Liver (tissue), 9 donors: Measurements from ENCODE around the gene NCOA4. TPM values are rescaled to one million over a fixed set of nuclear protein-coding genes. Genes with fewer than 3 reads are reported as not detected.

Experiments
- DNase-seq: peaks from one replicate; pipeline ENCODE4 v3.0.0-alpha.2; 2017; ENCODE audit warnings: low spot score
- H3K27ac ChIP-seq, 2 donors: one replicate each; pipeline ENCODE4 v1.7.0; 2013; ENCODE audit warnings: inconsistent platforms in 2 of 2, low read length in 2 of 2, control low read depth in 1 of 2, low read depth in 1 of 2, mild to moderate bottlenecking in 1 of 2
- H3K27me3 ChIP-seq, 4 donors: one replicate each; pipeline versions ENCODE4 v1.6.1 to v1.7.0; 2013; ENCODE audit warnings: low read length in 3 of 4, inconsistent platforms in 1 of 4, mild to moderate bottlenecking in 1 of 4, moderate library complexity in 1 of 4; ENCODE audit not compliant: control insufficient read depth in 4 of 4, insufficient read depth in 4 of 4
- H3K36me3 ChIP-seq, 4 donors: one replicate each; pipeline versions ENCODE4 v1.6.1 to v1.7.0; 2013; ENCODE audit warnings: low read length in 3 of 4, mild to moderate bottlenecking in 3 of 4, low read depth in 1 of 4, moderate library complexity in 1 of 4; ENCODE audit not compliant: control insufficient read depth in 4 of 4, insufficient read depth in 3 of 4
- H3K4me1 ChIP-seq, 4 donors: one replicate each; pipeline versions ENCODE4 v1.6.1 to v1.7.0; 2013; ENCODE audit warnings: low read length in 3 of 4, mild to moderate bottlenecking in 3 of 4, moderate library complexity in 1 of 4; ENCODE audit not compliant: control insufficient read depth in 4 of 4, insufficient read depth in 4 of 4
- H3K4me3 ChIP-seq, 3 donors: one replicate each; pipeline versions ENCODE4 v1.6.1 to v1.7.0; 2013; ENCODE audit warnings: low read length in 3 of 3, control low read depth in 1 of 3, low read depth in 1 of 3, mild to moderate bottlenecking in 1 of 3
- H3K9ac ChIP-seq, 2 donors: one replicate each; pipeline ENCODE4 v1.7.0; 2013; ENCODE audit warnings: low read length in 2 of 2, mild to moderate bottlenecking in 2 of 2, moderate library complexity in 2 of 2, control low read depth in 1 of 2, low read depth in 1 of 2
- H3K9me3 ChIP-seq, 4 donors: one replicate each; pipeline versions ENCODE4 v1.6.1 to v1.7.0; 2013; ENCODE audit warnings: low read length in 3 of 4; ENCODE audit not compliant: control insufficient read depth in 4 of 4
- EGR1 ChIP-seq, 2 donors: IDR thresholded peaks; 2 replicates each; pipeline ENCODE4 v1.6.1; 2016 to 2018; ENCODE audit warnings: antibody characterized with exemption in 2 of 2, low read depth in 2 of 2
- FOXA1 ChIP-seq: IDR thresholded peaks from 2 replicates; pipeline ENCODE4 v1.6.1; 2016; ENCODE audit warnings: antibody characterized with exemption
- FOXA2 ChIP-seq: IDR thresholded peaks from 2 replicates; pipeline ENCODE4 v1.6.1; 2016; ENCODE audit warnings: antibody characterized with exemption
- GABPA ChIP-seq, 2 donors: IDR thresholded peaks in 1 of 2; conservative IDR thresholded peaks in 1 of 2; 2 replicates each; pipeline ENCODE4 v1.6.1; 2016; ENCODE audit warnings: antibody characterized with exemption in 2 of 2, mild to moderate bottlenecking in 1 of 2, moderate library complexity in 1 of 2
- HNF4A ChIP-seq, 2 donors: conservative IDR thresholded peaks; 2 replicates each; pipeline ENCODE4 v1.6.1; 2016; ENCODE audit warnings: antibody characterized with exemption in 2 of 2, mild to moderate bottlenecking in 2 of 2
- HNF4G ChIP-seq: IDR thresholded peaks from 2 replicates; pipeline ENCODE4 v1.6.1; 2016; ENCODE audit warnings: antibody characterized with exemption
- JUND ChIP-seq, 2 donors: IDR thresholded peaks; 2 replicates each; pipeline ENCODE4 v1.6.1; 2016; ENCODE audit warnings: antibody characterized with exemption in 2 of 2
- MAX ChIP-seq: IDR thresholded peaks from 2 replicates; pipeline ENCODE4 v1.6.1; 2016; ENCODE audit warnings: antibody characterized with exemption
- NR2F2 ChIP-seq: IDR thresholded peaks from 2 replicates; pipeline ENCODE4 v1.6.1; 2016; ENCODE audit warnings: antibody characterized with exemption
- RAD21 ChIP-seq, 2 donors: IDR thresholded peaks; 2 replicates each; pipeline ENCODE4 v1.6.1; 2016; ENCODE audit warnings: antibody characterized with exemption in 2 of 2, mild to moderate bottlenecking in 2 of 2
- RXRA ChIP-seq, 2 donors: IDR thresholded peaks; 2 replicates each; pipeline ENCODE4 v1.6.1; 2017 to 2018; ENCODE audit warnings: antibody characterized with exemption in 2 of 2, mild to moderate bottlenecking in 1 of 2
- SP1 ChIP-seq: IDR thresholded peaks from 2 replicates; pipeline ENCODE4 v1.6.1; 2018; ENCODE audit warnings: antibody characterized with exemption, mild to moderate bottlenecking
- TAF1 ChIP-seq: conservative IDR thresholded peaks from 2 replicates; pipeline ENCODE4 v1.6.1; 2016; ENCODE audit warnings: antibody characterized with exemption, mild to moderate bottlenecking
- YY1 ChIP-seq: IDR thresholded peaks from 2 replicates; pipeline ENCODE4 v1.6.1; 2016; ENCODE audit warnings: antibody characterized with exemption, mild to moderate bottlenecking
- WGBS: extraction: QIAGEN DNeasy Blood & Tissue Kit; methylation state at CpG from one replicate; pipeline ENCODE4 v1.1.7; 2013; 5-methylcytosine and 5-hydroxymethylcytosine counted together
- polyA plus RNA-seq, 2 donors: library from polyadenylated mRNA; stranded (reverse) in 1 of 2; unstranded in 1 of 2; fragments of 200-250 nt in 1 of 2; fragments of >200 nt in 1 of 2; fragmentation: Nextera tagmentation in 1 of 2; extraction: Ambion mirVana in 1 of 2; gene quantifications; one replicate each; pipeline versions ENCODE4 v1.2.1 to v1.2.3, GENCODE V29; 2013 to 2015
- total RNA-seq, 2 donors: library from RNA; depleted of rRNA; stranded (reverse); fragments of >200 nt; gene quantifications; one replicate each; pipeline ENCODE4 v1.2.3, GENCODE V29; 2014
- TF ChIP-seq, protein P1 (sequence below): IDR thresholded peaks from 2 replicates; pipeline ENCODE4 v1.6.1; 2016; ENCODE audit warnings: antibody characterized with exemption
- TF ChIP-seq, protein P2 (sequence below): fragments of 150-350 bp; IDR thresholded peaks from 2 replicates; pipeline ENCODE4 v1.5.1; 2017; ENCODE audit warnings: improper control_type of control experiment, low read depth, low read length; ENCODE audit not compliant: missing input control
- TF ChIP-seq, protein P3 (sequence below): IDR thresholded peaks from 2 replicates; pipeline ENCODE4 v1.6.1; 2016; ENCODE audit warnings: antibody characterized with exemption, mild to moderate bottlenecking
- TF ChIP-seq, protein P4 (sequence below): IDR thresholded peaks from 2 replicates; pipeline ENCODE4 v1.6.1; 2016; ENCODE audit warnings: antibody characterized with exemption
- donor health status: healthy.
- donor health status: healthy.
- donor health status: healthy.
- donor health status: healthy.
- donor health status: healthy.

The NCOA4 gene
- total and polyA plus RNA-seq, 4 donors: 71.9 to 746 (median 168) TPM

- 40% methylated on average over 5 of the region's 5 CpGs for WGBS
- TF ChIP-seq EGR1 (IDR thresholded peaks at IDR 0.05; ENCODE audit: low read depth in 2 of 2): peak in 1 of 2 donors; percentile 8
- TF ChIP-seq JUND (IDR thresholded peaks at IDR 0.05): peak in 1 of 2 donors; percentile 46
- peak; percentile 78 to 79 for TF ChIP-seq HNF4A (conservative IDR thresholded peaks at IDR 0.05)
- TF ChIP-seq RXRA (IDR thresholded peaks at IDR 0.05): peak; percentile 65 to 84
- peak; percentile 35 for TF ChIP-seq FOXA2
- TF ChIP-seq SP1: peak; percentile 79
- TF ChIP-seq, protein P1, sequence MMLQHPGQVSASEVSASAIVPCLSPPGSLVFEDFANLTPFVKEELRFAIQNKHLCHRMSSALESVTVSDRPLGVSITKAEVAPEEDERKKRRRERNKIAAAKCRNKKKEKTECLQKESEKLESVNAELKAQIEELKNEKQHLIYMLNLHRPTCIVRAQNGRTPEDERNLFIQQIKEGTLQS: no peak
- TF ChIP-seq FOXA1: peak; percentile 38
- TF ChIP-seq, protein P2, sequence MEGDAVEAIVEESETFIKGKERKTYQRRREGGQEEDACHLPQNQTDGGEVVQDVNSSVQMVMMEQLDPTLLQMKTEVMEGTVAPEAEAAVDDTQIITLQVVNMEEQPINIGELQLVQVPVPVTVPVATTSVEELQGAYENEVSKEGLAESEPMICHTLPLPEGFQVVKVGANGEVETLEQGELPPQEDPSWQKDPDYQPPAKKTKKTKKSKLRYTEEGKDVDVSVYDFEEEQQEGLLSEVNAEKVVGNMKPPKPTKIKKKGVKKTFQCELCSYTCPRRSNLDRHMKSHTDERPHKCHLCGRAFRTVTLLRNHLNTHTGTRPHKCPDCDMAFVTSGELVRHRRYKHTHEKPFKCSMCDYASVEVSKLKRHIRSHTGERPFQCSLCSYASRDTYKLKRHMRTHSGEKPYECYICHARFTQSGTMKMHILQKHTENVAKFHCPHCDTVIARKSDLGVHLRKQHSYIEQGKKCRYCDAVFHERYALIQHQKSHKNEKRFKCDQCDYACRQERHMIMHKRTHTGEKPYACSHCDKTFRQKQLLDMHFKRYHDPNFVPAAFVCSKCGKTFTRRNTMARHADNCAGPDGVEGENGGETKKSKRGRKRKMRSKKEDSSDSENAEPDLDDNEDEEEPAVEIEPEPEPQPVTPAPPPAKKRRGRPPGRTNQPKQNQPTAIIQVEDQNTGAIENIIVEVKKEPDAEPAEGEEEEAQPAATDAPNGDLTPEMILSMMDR: no peak
- no peak for TF ChIP-seq TAF1
- TF ChIP-seq YY1: peak; percentile 55
- TF ChIP-seq NR2F2: no peak
- no peak for TF ChIP-seq HNF4G
- TF ChIP-seq GABPA (IDR thresholded peaks at IDR 0.05 in 1 of 2, conservative IDR thresholded peaks at IDR 0.05 in 1 of 2): peak in 1 of 2 donors; percentile 69
- peak; percentile 57 for TF ChIP-seq MAX
- TF ChIP-seq, protein P3, sequence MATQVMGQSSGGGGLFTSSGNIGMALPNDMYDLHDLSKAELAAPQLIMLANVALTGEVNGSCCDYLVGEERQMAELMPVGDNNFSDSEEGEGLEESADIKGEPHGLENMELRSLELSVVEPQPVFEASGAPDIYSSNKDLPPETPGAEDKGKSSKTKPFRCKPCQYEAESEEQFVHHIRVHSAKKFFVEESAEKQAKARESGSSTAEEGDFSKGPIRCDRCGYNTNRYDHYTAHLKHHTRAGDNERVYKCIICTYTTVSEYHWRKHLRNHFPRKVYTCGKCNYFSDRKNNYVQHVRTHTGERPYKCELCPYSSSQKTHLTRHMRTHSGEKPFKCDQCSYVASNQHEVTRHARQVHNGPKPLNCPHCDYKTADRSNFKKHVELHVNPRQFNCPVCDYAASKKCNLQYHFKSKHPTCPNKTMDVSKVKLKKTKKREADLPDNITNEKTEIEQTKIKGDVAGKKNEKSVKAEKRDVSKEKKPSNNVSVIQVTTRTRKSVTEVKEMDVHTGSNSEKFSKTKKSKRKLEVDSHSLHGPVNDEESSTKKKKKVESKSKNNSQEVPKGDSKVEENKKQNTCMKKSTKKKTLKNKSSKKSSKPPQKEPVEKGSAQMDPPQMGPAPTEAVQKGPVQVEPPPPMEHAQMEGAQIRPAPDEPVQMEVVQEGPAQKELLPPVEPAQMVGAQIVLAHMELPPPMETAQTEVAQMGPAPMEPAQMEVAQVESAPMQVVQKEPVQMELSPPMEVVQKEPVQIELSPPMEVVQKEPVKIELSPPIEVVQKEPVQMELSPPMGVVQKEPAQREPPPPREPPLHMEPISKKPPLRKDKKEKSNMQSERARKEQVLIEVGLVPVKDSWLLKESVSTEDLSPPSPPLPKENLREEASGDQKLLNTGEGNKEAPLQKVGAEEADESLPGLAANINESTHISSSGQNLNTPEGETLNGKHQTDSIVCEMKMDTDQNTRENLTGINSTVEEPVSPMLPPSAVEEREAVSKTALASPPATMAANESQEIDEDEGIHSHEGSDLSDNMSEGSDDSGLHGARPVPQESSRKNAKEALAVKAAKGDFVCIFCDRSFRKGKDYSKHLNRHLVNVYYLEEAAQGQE: no peak
- TF ChIP-seq, protein P4, sequence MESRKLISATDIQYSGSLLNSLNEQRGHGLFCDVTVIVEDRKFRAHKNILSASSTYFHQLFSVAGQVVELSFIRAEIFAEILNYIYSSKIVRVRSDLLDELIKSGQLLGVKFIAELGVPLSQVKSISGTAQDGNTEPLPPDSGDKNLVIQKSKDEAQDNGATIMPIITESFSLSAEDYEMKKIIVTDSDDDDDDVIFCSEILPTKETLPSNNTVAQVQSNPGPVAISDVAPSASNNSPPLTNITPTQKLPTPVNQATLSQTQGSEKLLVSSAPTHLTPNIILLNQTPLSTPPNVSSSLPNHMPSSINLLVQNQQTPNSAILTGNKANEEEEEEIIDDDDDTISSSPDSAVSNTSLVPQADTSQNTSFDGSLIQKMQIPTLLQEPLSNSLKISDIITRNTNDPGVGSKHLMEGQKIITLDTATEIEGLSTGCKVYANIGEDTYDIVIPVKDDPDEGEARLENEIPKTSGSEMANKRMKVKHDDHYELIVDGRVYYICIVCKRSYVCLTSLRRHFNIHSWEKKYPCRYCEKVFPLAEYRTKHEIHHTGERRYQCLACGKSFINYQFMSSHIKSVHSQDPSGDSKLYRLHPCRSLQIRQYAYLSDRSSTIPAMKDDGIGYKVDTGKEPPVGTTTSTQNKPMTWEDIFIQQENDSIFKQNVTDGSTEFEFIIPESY: peak; percentile 78
- TF ChIP-seq RAD21 (IDR thresholded peaks at IDR 0.05): peak; percentile 14 to 25
- Histone ChIP-seq H3K27ac (peak overlapping the region; percentile 12 to 66), H3K4me3 (no peak overlapping the region), H3K4me1 (peaks cover 2 to 19% (median 10%) of the 10 kb centered on the region in 4 donors), H3K27me3 (no peaks in the 10 kb centered on the region), H3K9ac (no peak overlapping the region), H3K9me3 (no peaks in the 10 kb centered on the region), H3K36me3 (peaks cover 2 to 9% (median 3%) of the 10 kb centered on the region in 4 donors)
- no peak for DNase-seq
These were observed 32.2 kb downstream of the NCOA4 start for GRCh38 chr10:45997994-45998763.
